Skeletal muscle cell (primary cell): ENCODE measurements around the gene TRIM51.
"Not testable (repeated sequence)": the region's sequence is repeated elsewhere in the genome, so short reads cannot be mapped to it uniquely, and the experiment has no call there.

Experiments used
- DNase-seq: peaks from one replicate; pipeline ENCODE4 v3.0.0-alpha.2; 2010; ENCODE audit warnings: low read depth
- H3K4me3 ChIP-seq: 2 replicates; pipeline ENCODE4 v1.5.1; 2011; ENCODE audit warnings: low read depth, mild to moderate bottlenecking, control low read depth, low read length, moderate library complexity

Gene TRIM51, protein sequence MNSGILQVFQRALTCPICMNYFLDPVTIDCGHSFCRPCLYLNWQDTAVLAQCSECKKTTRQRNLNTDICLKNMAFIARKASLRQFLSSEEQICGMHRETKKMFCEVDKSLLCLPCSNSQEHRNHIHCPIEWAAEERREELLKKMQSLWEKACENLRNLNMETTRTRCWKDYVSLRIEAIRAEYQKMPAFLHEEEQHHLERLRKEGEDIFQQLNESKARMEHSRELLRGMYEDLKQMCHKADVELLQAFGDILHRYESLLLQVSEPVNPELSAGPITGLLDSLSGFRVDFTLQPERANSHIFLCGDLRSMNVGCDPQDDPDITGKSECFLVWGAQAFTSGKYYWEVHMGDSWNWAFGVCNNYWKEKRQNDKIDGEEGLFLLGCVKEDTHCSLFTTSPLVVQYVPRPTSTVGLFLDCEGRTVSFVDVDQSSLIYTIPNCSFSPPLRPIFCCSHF

DNA sequence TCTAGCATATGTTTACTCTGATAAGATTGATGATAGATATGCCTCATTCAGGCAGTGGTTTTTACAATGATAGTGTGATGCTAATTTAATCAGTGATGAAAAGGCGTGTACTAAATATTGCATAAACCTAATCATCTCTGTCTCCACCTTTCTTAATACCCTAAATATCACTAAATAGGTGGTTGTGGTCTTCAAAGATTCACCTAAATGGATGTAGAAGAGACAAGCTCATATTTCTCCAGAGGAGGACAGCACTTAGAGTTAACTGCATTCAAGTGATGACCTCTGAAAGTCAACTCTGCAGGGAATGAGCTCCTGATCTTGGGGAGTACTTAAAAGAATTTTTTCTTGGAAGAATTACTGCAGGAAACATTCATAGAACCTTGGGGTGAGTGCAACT lies at the start of gene TRIM51:
TRIM51 (plus strand) TSS at position 301 of the 400 bp plus-strand sequence. CDS start 2,132 bp downstream, outside the sequence.
- not testable (repeated sequence) for DNase-seq, H3K4me3 ChIP-seq

- no peak for DNase-seq
- no peak within 1 kb of the TSS for H3K4me3 ChIP-seq
These were observed 44.6 kb upstream of the TRIM51 start, which contains the start of gene OR5D16 for GRCh38 chr11:55838452-55838851. Gene OR5D16 (plus strand): TSS chr11:55838752. CDS start chr11:55838752, 0 bp downstream.

DNA sequence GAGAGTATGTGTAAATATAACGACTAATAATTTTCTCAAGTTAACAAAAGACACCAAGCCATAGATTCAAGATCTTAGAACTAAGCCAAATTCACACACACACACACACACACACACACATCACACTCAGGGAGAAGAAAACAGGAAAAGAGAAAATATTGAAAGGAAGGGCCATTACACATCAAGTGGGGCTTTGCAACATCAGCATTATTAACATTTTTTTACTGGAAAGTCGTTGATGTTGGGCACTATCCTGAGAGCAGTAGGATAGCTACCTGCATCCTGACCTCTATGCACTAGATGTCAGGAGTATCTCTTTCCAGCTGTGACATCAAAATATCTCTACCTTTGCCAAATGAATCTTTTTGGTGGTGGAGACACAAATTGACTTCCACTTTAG lies 35.6 kb upstream of the TRIM51 start:
- DNase-seq, result no peak

DNA sequence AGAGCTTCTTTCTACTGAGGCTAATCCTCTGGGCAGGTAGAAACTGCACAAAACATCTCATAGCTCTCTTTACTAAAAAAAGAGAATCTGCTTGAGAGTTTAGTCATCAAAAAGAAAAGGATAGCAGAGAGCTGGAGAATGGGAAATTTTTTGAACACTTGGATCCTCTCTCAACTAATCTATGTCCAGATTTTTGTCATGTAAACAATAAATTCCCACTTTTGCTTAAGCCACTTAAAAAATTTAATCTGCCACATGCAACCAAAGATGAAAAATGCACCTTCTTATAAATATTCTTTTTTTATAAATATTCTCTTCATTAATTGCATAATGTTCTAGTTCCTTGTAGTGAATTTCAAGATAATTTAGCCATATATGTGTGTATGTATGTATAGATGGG lies 34.1 kb upstream of the TRIM51 start:
- no peak for DNase-seq
- H3K4me3 ChIP-seq, result no peak overlapping the region

More for the DNA sequence above, 35.6 kb upstream of the TRIM51 start:
- H3K4me3 ChIP-seq, result no peak overlapping the region

DNA sequence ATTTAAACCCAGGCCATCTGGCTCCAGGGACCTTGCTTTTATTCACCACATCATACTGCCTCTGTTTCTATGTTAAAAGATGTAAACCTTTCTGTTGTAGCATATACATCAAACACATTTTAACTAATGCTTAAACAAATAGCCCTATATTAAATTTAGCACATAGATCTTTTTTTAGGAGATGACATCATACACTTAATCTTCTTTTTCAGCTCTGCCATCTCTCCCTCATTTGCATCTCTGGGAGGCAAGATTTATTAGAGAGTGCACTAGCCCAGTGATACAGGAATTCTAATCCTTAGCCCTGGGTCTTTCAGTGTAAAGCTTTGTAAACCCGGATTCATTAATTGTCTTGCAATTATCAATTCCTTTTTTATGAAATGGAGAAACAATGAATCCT lies 31.0 kb upstream of the TRIM51 start:
- no peak overlapping the region for H3K4me3 ChIP-seq
- no peak for DNase-seq

GRCh38 chr11:55854704-55855103 lies 28.4 kb upstream of the TRIM51 start:
- no peak overlapping the region for H3K4me3 ChIP-seq
- no peak for DNase-seq

- DNase-seq, H3K4me3 ChIP-seq: not testable (repeated sequence)
These were observed 15.7 kb upstream of the TRIM51 start for GRCh38 chr11:55867354-55867753.

DNA sequence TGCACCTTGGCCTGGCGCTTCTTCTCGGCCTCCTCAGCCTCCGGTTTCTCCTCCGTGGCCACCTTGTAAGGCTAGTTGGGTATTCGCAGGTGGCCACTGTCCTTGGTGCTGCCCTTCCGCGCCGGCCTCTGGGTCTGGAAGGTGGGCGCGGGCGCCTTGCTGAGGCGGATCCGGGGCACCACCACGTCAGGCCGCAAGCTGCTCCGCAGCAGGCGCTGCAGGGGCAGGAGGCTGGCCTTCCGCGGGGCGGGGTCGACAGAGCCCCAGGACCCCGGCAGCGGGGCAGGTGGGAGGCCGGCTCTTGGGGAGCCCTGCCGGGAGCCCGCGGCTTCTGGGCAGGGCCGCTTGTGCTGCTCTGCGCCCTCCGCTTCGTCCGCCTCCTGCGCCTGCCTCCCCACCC lies 10.4 kb upstream of the TRIM51 start:
- not testable (repeated sequence) for DNase-seq

DNA sequence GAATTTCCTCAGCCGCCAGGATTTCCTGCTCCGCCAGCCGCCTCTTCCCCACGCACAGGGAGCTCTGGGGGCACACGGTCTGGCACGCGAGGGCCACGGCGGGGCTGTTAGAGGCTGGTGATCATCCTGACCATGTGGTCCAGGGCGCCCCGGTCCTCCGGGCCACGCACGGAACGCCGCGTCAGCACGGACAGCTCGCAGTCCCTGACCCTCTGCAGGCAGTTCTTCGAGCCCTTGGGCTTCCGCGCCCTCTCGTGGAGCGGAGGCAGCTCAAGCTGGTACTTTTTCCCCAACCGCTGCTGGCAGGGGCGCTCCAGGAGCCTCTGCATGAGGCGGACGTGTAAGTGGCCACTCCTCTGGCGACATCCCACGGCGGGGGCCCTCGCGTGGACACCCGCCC lies 10.0 kb upstream of the TRIM51 start:
- H3K4me3 ChIP-seq, DNase-seq: not testable (repeated sequence)

More for the DNA sequence above, 10.4 kb upstream of the TRIM51 start:
- H3K4me3 ChIP-seq, result not testable (repeated sequence)

DNA sequence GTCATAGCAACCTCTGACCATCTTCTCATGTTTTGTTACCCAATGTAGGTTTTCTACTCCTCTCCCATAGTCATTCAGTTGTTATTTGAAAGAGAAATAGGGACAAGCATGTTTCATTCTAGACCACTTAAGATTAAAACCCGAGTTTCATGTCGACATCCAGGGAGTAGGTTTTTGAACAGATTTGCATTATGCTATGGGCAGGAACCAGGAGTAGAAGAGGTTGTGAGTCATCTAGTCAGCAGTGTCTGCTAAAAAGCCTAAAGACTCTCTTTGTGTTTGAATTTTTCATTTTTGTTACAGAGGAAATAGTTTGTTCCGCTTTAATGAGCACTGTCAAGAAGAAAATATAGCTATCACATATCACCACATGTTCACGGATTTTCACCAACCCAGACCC lies 1.9 kb downstream of the TRIM51 start:
- not testable (repeated sequence) for DNase-seq, H3K4me3 ChIP-seq

- not testable (repeated sequence) for DNase-seq, H3K4me3 ChIP-seq
These were observed 2.4 kb downstream of the TRIM51 start for GRCh38 chr11:55885481-55885880.

DNA sequence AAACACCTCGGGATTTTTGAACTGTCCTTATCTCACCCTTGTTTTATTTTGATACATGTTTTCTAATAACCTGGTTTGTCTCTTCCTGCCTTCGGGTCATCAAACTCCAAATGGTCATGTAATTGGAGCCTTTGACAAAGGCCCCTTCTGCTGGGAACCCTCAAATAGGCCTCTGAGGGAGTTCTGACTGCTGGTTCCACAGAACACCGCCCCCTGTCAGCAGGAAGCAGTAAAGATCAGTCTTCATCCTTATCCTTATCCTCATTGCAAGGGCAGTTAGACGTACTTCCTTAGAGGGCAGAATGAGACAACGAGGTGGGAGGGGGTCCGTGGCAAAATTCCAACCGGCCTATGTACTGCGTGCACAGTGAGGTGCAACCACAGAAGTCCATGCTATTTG lies 12.1 kb downstream of the TRIM51 start:
- DNase-seq, result no peak
- H3K4me3 ChIP-seq, result no peak overlapping the region

DNA sequence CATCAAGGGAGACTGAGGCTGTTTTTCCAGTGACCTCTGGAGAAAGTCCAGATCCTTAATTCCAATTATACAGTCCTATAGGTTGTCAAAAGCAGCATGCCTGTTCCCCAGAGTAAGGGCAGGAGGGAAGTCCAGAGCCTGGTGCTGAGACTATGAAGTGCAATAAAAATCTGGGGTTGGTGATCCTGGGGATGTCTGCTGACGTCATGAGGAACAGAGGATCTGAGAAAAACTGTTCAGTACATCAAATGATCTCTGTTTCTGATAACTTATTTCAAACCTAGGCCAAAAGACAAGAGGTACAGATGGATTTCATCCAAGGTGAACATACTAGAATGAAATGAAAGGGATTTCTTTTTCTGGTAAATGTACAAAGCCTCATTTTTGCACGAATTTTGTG lies 19.2 kb downstream of the TRIM51 start:
- no peak for DNase-seq
- H3K4me3 ChIP-seq, result no peak overlapping the region

GRCh38 chr11:55914482-55914881 lies 31.4 kb downstream of the TRIM51 start, which contains the start of gene OR5W2:
Gene OR5W2 (minus strand): TSS chr11:55914582. CDS start chr11:55914582, 0 bp downstream.
- no peak within 1 kb of the TSS for H3K4me3 ChIP-seq
- DNase-seq, result no peak

DNA sequence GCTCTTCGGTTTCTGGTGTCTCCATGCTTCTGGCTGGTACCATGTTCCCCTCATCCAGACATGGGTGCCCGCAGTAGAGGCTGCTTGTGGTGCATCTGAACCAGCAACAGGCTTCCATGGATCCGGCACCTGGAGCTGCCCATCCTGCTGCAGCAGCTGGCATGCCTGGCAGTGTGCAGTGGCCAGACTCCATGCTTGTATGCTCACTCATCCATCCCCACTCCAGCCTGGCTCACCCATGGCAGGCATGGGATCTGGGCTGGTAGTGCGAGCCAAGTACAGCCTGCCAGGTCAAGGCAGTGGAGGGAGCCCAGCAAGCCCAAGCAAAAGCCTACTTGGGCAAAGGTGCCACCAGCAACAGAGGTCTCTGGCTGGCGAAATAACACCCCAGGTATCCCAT lies 37.4 kb downstream of the TRIM51 start:
- no peak overlapping the region for H3K4me3 ChIP-seq
- DNase-seq, result no peak

DNA sequence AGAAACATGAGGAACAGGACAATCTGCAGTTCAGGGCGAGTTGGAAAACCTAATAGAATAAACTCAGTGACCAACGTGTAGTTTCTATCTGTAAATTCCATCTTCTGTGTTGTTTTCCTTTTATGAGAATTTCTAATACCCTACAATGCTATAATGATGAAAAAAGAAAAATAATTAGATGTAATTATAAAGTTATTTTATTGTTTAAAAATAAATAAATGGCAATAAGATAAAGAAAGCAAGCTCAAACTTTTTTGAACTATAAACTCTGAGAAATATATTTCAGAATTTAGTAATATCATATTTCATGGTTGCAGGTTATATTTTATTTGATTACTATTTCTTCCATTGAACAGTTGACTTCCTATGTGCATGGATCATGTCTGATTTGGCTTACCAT lies 53.2 kb downstream of the TRIM51 start, which contains the start of gene OR5I1:
OR5I1 (minus strand) TSS at position 101 of the 400 bp plus-strand sequence; CDS start at position 101, 0 bp downstream.
- no peak within 1 kb of the TSS for H3K4me3 ChIP-seq
- DNase-seq, result no peak
